ENCODE data around the gene FAM32A. TPM values are rescaled to one million over a fixed set of nuclear protein-coding genes. Genes with fewer than 3 reads are reported as not detected.
A peak's percentile ranks its signal among the peaks of the same experiment; 100 is the strongest.

The FAM32A gene
- total RNA-seq, 1 donor from 2014 or later: 106 TPM

GRCh38 chr19:16200038-16201010 is 15.1 kb downstream of the FAM32A start:
- Histone ChIP-seq H3K27ac (ENCODE audit: low read depth, low read length) (no peak overlapping the region), H4K20me1 (ENCODE audit: insufficient read depth, low read length) (peaks cover 59% of the 10 kb centered on the region)
- H3K27ac Mint-ChIP-seq (ENCODE audit: unreplicated experiment): no peak overlapping the region

DNA sequence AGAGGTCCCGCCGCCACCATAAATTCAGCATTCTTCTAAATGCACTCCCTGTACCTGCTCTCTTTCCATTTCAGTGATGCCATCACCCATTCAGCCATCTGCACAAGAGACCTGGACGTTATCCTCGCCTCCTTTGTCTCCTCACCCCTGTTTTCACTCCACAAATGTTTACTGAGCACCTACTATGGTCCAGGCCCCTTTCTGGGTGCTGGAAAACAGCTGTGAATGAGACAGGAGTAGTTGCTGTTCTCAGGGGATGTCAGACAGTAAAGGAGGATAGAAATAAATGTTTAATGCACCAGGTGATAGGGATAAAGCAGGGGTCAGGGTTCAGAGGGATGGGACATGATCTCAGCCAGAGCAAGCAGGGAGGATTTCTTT is 15.8 kb downstream of the FAM32A start:
- H4K20me1 ChIP-seq (ENCODE audit: insufficient read depth, low read length): peaks cover 62% of the 10 kb centered on the region
- H2AFZ ChIP-seq (ENCODE audit: low read depth, low read length): no peak overlapping the region
- no peak overlapping the region for H3K27ac ChIP-seq (ENCODE audit: low read depth, low read length)
- DNase-seq (ENCODE audit: low read depth) (no peak), FAIRE-seq (no peak)
- H3K4me2 ChIP-seq (ENCODE audit: low read length): no peak overlapping the region
- no peak overlapping the region for H3K9ac ChIP-seq (ENCODE audit: low read length)
- H3K4me1 ChIP-seq (ENCODE audit: insufficient read depth, low read length): peaks cover 23% of the 10 kb centered on the region
- no peak for TF ChIP-seq CTCF (IDR thresholded peaks at IDR 0.05; ENCODE audit: insufficient read depth, low read depth, low read length)
- TF ChIP-seq EZH2 (IDR thresholded peaks at IDR 0.05; ENCODE audit: insufficient read depth, low read length): no peak
- Mint-ChIP-seq H3K4me3 (ENCODE audit: unreplicated experiment) (no peak overlapping the region), H3K27ac (ENCODE audit: unreplicated experiment) (no peak overlapping the region), H3K9me3 (ENCODE audit: unreplicated experiment) (no peaks in the 10 kb centered on the region), H3K4me1 (ENCODE audit: low read depth, unreplicated experiment) (peaks cover 20% of the 10 kb centered on the region), H3K27me3 (ENCODE audit: low read depth, unreplicated experiment) (no peaks in the 10 kb centered on the region), H3K36me3 (ENCODE audit: low read depth, unreplicated experiment) (peaks cover 17% of the 10 kb centered on the region)
- H3K36me3 ChIP-seq (ENCODE audit: insufficient read depth, low read length): peaks cover 17% of the 10 kb centered on the region
- no peak overlapping the region for H3K4me3 ChIP-seq (ENCODE audit: insufficient read depth, low read depth, low read length)
- H3K27me3 ChIP-seq (ENCODE audit: insufficient read depth, low read length): no peaks in the 10 kb centered on the region
- H3K79me2 ChIP-seq (ENCODE audit: insufficient read depth, low read length): peaks cover 64% of the 10 kb centered on the region
- H3K9me3 ChIP-seq (ENCODE audit: insufficient read depth, low read depth, low read length): no peaks in the 10 kb centered on the region

More at GRCh38 chr19:16200038-16201010, 15.1 kb downstream of the FAM32A start:
- peaks cover 20% of the 10 kb centered on the region for H3K4me1 Mint-ChIP-seq (ENCODE audit: low read depth, unreplicated experiment)
- no peak overlapping the region for H2AFZ ChIP-seq (ENCODE audit: low read depth, low read length)
- no peak for DNase-seq (ENCODE audit: low read depth)
- no peaks in the 10 kb centered on the region for H3K27me3 Mint-ChIP-seq (ENCODE audit: low read depth, unreplicated experiment)
- H3K9me3 Mint-ChIP-seq (ENCODE audit: unreplicated experiment): no peaks in the 10 kb centered on the region
- H3K9me3 ChIP-seq (ENCODE audit: insufficient read depth, low read depth, low read length): no peaks in the 10 kb centered on the region
- H3K4me3 ChIP-seq (ENCODE audit: insufficient read depth, low read depth, low read length): no peak overlapping the region
- no peaks in the 10 kb centered on the region for H3K27me3 ChIP-seq (ENCODE audit: insufficient read depth, low read length)
- no peak overlapping the region for H3K4me2 ChIP-seq (ENCODE audit: low read length)
- peaks cover 17% of the 10 kb centered on the region for H3K36me3 ChIP-seq (ENCODE audit: insufficient read depth, low read length)
- no peak for FAIRE-seq
- TF ChIP-seq EZH2 (IDR thresholded peaks at IDR 0.05; ENCODE audit: insufficient read depth, low read length): no peak
- TF ChIP-seq CTCF (IDR thresholded peaks at IDR 0.05; ENCODE audit: insufficient read depth, low read depth, low read length): no peak
- H3K36me3 Mint-ChIP-seq (ENCODE audit: low read depth, unreplicated experiment): peaks cover 17% of the 10 kb centered on the region
- H3K4me3 Mint-ChIP-seq (ENCODE audit: unreplicated experiment): peak overlapping the region; percentile 9
- no peak overlapping the region for H3K9ac ChIP-seq (ENCODE audit: low read length)
- peaks cover 62% of the 10 kb centered on the region for H3K79me2 ChIP-seq (ENCODE audit: insufficient read depth, low read length)
- H3K4me1 ChIP-seq (ENCODE audit: insufficient read depth, low read length): peaks cover 23% of the 10 kb centered on the region

Measured in astrocyte (in vitro differentiated cells and primary cell).